Measurements from ENCODE around the gene RDM1.

DNA sequence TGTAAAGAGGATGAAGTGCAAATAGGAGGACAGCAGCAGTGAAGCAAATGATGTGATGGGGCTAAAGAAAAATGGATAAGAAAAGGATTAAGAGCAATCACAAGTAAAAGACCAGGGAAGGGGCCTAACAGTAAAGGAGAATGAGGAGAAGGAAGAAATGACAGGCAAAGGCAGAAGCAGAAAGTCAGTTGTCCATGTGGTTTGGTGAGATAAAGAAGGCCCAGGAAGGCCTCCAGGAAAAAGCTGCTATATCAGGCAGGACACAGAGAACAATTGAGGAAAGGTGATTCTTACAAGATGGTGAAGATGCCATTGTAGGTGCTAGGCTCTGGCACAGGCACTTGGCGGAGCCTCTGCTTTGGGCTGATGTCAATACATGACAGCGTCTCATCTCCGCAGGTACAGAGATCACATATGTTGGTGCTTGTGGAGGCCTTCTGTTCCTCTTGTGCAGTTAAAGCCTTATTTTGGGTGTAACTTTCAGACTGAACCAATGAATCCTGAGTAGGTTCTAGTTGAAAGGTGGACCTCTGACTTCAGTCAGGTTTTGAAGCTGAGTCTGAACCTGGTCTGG, 18.1 kb downstream of the RDM1 start:
- TF ChIP-seq POLR2A (IDR thresholded peaks at IDR 0.05) = no peak
- TF ChIP-seq, protein P1, sequence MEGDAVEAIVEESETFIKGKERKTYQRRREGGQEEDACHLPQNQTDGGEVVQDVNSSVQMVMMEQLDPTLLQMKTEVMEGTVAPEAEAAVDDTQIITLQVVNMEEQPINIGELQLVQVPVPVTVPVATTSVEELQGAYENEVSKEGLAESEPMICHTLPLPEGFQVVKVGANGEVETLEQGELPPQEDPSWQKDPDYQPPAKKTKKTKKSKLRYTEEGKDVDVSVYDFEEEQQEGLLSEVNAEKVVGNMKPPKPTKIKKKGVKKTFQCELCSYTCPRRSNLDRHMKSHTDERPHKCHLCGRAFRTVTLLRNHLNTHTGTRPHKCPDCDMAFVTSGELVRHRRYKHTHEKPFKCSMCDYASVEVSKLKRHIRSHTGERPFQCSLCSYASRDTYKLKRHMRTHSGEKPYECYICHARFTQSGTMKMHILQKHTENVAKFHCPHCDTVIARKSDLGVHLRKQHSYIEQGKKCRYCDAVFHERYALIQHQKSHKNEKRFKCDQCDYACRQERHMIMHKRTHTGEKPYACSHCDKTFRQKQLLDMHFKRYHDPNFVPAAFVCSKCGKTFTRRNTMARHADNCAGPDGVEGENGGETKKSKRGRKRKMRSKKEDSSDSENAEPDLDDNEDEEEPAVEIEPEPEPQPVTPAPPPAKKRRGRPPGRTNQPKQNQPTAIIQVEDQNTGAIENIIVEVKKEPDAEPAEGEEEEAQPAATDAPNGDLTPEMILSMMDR (IDR thresholded peaks at IDR 0.05) = no peak
